Stimulated activated naive CD4-positive, alpha-beta T cell treated with Interleukin-2 at 50 U/mL for 16 hours (primary cell): ENCODE results near the gene VPS41.
"Not testable (repeated sequence)": the region's sequence is repeated elsewhere in the genome, so short reads cannot be mapped to it uniquely, and the experiment has no call there.

Source experiments
- DNase-seq: peaks from one replicate; lab custom pipeline; 2025; lab: John Stamatoyannopoulos, UW

VPS41 gene

DNA sequence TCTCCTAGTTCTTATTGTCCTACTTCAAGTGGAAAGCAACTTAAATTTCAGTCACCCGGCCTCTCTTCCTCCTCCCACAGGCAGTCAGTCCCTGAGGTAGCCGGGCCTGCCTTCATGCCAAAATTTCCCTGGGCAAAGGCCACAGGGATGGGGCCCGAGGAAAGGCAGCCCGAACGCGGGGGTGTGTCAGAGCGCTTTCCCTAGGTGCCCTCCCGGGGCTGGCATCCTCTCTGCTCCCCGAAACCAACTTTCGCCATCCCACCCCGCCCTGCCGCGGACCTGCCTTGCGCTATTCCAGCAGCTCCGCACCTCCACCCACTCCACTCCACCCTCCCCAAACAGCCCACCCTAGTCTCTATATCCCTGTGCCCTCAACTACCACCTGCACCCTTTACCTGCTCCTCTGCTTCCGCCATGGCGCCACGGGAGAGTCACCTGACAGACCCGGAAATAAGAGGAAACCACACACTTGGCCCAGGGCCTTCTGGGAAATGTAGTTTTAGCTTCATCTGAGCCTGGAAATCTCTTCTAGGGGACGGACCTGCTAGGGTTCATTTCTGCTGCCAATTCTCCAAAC, at the start of gene VPS41:
Gene VPS41, minus strand, starts transcription at position 433 of the 577 bp plus-strand sequence. Its CDS starts 17 bp downstream, at position 416.
- peak; percentile 65 for DNase-seq

- no peak for DNase-seq
These were observed 46.9 kb upstream of the VPS41 start for GRCh38 chr7:38955892-38956291.

- DNase-seq = no peak
These were observed 45.0 kb upstream of the VPS41 start for GRCh38 chr7:38953971-38954370.

DNA sequence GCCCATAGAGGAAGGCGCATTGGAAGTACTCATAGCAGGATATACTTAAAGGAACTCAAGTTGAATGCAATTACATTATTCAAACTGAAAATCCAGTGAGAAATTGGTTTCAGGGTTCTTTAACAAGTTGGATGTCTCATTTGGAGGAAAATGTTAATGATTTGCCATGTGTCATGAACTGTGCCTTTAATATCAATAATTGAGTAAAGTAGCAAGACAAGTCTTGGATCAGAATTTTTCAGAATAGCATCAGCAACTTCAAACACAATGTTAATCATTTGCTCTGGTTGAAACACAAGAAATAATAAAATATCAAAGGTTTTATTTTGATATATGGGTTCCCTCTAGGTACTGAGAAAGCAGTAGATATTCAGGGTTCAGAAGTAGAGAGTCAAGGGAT, 44.2 kb upstream of the VPS41 start:
- DNase-seq = no peak

GRCh38 chr7:38951213-38951612, 42.2 kb upstream of the VPS41 start:
- no peak for DNase-seq

- DNase-seq = no peak
These were observed 41.3 kb upstream of the VPS41 start for GRCh38 chr7:38950309-38950708.

- not testable (repeated sequence) for DNase-seq
These were observed 38.5 kb upstream of the VPS41 start for GRCh38 chr7:38947541-38947940.

DNA sequence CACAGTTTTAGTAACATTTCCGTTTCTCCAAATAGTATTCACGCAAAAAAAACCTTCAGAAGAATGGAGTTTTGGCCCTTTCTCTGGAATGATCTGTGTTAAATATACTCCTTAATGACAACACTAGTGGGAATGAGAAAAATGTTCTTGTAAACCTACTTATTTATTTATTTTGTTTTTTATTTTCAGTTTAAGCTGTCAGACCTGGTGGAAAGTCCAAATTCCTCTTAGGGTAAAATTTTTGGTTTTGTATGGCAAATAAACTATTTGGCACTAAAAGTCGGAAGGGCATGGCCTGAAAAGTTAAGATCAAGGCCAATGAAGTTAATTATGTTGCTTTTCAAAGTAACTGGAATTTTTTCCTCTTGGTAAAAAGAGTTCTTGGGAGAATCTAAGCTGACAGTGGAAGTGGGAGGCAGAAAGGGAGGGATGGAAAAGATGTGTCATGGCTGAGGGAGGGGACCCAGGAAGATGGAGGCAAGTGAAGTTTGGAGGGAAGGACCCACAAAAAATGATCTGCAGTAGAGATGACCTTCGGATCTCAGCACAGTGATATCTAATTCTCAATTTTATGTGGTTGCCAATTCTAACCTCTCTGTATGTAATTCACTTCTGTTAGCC, 33.5 kb upstream of the VPS41 start:
- no peak for DNase-seq

GRCh38 chr7:38940774-38941173, 31.8 kb upstream of the VPS41 start:
- DNase-seq = no peak

DNA sequence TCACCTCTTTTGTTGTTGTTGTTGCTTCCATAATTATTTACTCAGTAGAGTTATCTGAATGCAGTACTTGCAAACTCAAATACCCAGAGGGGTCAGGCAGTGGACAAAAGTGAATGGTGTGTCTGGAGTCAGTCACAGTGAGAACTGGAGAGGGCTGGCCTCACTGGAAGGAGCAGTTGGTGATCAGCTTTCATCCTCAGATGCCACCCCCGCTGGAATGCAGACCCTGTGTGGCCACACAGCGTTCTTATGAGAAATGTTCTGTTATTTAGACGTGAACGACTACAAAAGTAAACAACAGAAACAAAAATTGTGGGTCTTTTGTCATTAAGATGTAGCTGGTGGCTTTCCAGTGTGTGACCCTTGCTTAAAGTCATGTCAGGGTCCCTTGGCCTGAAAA, 29.6 kb upstream of the VPS41 start:
- DNase-seq = no peak

DNA sequence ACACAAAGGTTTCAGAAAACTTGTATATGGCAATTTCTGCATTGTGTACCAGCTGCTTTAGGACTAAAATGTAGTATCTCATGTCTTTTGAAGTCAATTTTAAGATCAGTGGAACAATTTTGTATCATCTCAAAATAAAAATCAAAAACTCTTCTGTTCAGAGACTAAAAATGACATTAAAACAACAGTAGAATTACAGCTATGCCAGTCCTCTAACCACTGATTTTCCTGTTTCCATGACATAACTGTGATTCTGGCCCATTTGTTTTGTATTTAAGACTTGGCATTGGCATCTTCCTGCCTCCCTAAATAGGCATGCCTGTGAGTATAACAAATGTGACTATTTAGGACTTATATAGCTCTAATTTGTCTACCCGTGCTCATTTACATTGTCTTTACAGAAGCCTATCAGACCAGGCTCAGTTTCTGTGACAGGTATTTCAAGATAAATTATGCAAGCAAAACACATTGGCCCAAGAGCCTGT, 29.1 kb upstream of the VPS41 start:
- DNase-seq = no peak

GRCh38 chr7:38936641-38937040, 27.6 kb upstream of the VPS41 start:
- DNase-seq = no peak

- no peak for DNase-seq
These were observed 25.5 kb upstream of the VPS41 start for GRCh38 chr7:38934536-38934935.

DNA sequence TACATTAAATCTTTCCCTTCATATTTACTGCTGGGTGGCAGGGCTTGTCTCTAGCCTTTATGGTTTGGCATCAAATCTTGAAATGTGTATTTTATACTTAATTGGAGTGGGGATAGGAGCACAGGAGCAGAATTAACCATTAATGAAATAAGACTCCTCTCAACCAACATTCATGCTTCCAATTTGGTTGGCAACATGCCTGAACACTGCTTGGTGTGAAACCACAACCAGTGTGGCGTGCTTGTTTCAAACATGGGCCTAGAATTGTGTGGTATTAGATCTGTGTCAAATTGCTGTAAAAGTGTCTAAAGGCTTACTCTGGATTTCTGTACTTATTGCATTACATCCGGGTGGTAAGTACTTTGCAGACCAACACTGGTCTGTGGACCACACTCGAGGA, 25.1 kb upstream of the VPS41 start:
- no peak for DNase-seq

DNA sequence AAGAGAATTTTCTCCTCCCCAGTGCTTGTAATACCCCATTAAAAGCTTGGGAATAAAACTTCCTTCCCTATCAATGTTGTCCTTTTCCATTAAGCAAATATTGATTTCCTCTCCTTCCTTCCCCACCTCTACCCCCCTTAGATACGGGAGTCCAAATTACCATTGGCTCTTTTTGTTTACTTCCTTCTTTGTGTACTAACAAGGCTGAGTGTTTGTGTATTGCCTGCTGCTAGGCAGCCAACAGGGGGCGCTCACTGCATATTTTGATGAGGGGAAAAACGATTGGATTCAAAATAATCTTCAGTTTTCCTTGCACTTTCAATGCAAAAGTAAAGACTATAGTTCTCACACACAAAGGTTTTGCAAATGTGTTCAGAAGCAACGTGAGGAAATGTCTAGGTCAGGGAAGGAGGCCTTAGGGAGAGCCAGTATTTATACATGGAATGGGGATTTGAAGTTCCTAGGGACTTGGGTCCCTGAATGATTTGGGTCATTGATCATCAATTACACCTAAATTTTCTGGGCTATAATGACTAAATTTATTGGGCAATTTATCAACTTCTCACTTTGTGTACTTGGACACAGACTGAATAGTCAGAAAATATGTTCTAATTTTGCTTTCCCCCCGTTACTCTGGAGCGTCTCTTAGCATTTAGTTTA, 23.6 kb upstream of the VPS41 start:
- peak; percentile 29 for DNase-seq

DNA sequence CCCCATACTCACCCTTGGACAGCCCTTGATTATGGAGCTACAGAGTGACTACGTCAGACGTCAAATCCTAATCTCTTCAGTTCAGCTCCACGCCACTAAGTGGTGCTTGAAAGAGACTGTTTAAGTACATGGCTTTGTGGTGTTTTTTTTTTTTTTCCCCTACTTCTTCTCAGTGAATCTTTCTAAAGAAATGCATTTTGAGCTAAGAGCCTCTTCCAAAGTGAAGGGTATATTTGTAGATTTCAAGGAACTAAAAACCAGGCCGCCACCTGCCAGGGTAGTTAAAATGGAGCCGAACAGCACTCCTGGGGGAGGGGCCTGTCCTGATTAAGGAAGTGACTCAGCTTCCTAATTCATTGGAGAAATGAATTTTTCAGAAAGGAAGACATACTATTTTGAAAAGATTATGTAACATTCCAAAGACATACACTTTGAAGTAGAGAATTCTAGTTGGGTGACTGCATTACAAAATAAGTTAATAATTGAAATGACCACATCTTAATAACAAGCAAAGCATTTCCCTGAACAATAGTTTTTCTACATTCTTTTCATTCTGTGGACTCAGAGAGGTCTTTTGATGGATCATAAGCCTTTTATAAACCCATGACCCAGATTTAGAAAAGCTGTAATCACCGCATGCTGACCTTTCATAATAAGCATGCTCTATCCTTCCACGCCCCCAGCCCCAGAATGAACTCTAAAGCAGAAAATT, 20.6 kb upstream of the VPS41 start:
- DNase-seq = no peak

GRCh38 chr7:38928506-38928905, 19.5 kb upstream of the VPS41 start:
- DNase-seq = no peak

GRCh38 chr7:38927751-38928150, 18.8 kb upstream of the VPS41 start:
- DNase-seq = no peak

- DNase-seq = no peak
These were observed 11.7 kb upstream of the VPS41 start for GRCh38 chr7:38920731-38921130.

DNA sequence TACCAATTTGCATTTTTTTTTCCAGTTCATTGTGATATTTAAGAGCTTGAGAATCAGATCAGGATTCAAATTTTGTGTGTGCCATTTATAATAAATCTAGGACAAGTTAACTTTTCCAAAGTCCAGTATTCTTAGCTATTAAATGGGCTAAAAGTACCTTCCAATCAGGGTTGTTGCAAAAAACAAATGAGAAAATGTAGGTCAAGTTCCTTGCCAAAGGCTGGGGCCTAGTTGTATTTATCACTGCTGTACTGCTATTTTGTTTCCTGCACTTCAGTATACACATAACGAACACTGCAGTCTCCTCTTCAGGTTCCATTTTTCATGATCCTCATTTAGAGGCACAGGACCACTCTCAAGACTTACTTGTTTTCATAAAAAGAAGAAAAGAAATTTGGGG, 7.4 kb upstream of the VPS41 start:
- no peak for DNase-seq

GRCh38 chr7:38909870-38910269, 879 bp upstream of the VPS41 start:
- DNase-seq = no peak

GRCh38 chr7:38907766-38908165, 1.2 kb downstream of the VPS41 start:
- no peak for DNase-seq

GRCh38 chr7:38907066-38907465, 1.9 kb downstream of the VPS41 start:
- DNase-seq = no peak
